GM08714 (cell line): Measurements from ENCODE around the gene ALCAM.

Experiments
- H3K4me3 ChIP-seq: fragments of 200-500 bp; sonication (Bioruptor generic); 2 replicates; pipeline ENCODE4 v1.5.1; 2014; ENCODE audit warnings: mild to moderate bottlenecking, low read length, inconsistent platforms
- ZNF274 ChIP-seq: IDR thresholded peaks from 2 replicates; pipeline ENCODE4 v1.6.1; 2012; ENCODE audit warnings: mild to moderate bottlenecking, low read depth, low read length

ALCAM gene

DNA sequence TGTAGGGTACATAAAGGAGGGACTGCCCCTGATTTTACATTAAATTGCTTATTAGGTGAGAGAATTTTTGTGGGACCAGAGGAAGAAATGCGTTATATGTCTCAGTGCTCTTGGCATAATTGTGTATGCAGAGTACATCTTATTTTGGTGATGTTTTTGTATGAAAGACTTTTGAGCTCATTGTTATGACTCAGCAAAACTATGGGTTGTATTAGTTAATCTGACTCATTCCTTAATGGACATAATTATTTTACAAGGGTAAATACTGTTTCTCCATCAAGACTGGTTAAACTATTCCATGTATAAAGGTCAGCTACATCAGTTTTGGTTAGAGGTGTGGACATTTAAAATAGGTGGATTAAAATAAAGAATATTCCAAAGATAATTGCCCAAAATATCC, 156.8 kb downstream of the ALCAM start:
- no peak overlapping the region for H3K4me3 ChIP-seq
- TF ChIP-seq ZNF274: no peak

DNA sequence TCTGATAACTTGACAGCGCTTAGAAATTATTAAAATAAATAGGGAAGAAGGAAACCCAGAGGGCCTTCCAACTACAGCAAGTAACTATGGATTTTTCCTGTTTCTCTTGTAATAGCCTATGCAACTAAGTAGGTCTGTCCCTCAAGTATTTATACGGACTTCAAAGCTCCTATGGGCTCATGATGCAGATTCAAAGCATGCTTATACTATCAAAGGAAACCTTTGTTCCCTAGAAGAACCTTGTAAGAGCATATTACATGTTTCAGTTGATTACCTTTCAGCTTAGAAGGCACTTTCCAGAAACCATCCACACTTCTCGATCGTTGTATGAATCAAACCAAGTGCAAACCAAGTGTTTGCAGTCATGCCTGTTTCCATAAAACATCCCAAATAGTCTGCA, 158.8 kb downstream of the ALCAM start:
- no peak overlapping the region for H3K4me3 ChIP-seq
- no peak for TF ChIP-seq ZNF274

DNA sequence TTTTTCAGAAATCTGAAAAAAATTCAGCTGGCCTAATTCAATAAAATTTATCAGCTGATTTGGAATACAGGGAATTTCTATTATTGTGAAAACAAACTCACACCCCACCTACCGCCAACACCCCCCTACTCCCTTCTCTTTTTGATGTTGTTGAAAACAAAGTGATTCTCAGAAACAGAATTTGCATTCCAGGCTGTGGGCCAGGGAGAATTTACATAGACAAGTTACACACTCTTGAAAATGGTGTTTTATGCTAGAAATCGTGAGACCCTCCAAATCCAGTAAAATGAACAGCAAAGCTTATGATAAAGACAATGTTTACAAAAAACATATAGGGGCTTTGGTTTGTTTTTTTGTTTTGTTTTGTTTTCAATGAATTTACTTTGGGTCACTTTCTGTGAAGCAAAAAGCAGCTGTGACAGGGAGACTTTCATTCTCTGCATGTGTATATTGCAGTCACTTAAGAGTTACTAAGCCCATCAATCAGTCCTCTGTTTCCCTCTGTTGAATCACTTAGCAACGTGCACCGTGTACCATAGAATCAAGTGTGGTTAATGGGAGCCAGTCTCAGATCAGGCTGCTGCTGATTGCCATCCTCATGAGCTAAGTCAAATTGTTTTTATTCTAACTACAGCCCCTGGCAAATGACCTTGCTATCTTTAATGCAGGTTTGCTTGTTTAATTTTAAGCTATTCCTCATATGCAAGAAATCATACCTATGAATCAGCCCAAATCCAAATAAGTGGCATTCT, 159.8 kb downstream of the ALCAM start:
- H3K4me3 ChIP-seq: no peak overlapping the region
- TF ChIP-seq ZNF274: no peak

DNA sequence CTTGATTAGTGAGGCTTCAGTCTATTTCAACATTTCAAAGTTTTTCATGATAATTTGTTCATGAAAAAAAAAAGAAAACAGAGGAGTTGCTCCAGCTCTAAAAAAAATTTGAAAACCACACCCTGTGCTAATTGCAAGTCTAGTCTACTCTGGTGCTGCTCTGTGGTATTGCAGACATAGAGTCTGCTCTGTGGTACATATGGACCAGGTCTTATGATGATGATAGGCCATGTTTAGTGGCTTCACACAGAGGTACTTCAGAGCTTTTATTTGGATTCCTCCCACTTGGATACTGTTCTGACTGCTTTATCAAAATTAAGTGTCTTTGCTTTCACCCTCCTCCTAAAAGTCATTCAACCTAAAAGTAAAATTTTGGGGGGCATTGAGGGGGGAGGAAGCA, 160.8 kb downstream of the ALCAM start:
- no peak for TF ChIP-seq ZNF274
- no peak overlapping the region for H3K4me3 ChIP-seq

DNA sequence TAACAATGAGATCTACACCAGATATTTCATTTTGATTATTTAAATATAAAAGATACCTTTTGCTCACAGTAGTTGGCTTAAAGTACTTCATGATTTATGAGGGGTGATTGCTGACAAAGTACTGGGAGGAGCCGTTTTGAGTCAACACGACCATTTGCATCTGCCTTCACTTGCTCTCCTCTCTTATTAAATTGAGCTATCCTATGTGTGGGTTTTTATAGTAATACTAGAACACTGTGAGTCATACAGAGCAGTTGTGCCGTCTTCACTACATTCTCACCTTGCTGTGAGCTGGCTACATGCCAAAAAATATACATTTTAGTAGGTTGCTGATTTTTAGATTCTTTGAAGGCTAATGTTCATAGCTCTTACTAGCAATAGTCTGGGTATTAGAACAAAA, 161.2 kb downstream of the ALCAM start:
- no peak for TF ChIP-seq ZNF274

DNA sequence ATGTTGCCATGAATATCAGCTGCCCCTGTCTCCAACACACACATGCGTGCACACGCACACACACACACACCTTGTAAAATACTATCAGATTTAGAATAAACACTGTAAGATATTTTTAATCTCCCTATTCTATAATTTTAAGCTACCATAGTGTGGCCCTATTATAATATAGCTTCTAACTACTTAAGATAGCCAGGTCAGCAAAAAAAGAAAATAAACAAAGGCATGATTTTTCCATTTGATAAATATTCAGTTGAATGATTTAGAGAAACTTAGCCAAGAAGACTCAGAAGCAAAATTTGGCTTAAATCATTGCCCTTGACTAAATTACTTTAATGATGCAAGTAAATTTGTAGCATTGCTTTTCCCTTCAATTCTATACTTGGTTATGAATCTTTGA, 162.2 kb downstream of the ALCAM start:
- no peak for TF ChIP-seq ZNF274
- no peak overlapping the region for H3K4me3 ChIP-seq

More for the DNA sequence above, 161.2 kb downstream of the ALCAM start:
- no peak overlapping the region for H3K4me3 ChIP-seq

DNA sequence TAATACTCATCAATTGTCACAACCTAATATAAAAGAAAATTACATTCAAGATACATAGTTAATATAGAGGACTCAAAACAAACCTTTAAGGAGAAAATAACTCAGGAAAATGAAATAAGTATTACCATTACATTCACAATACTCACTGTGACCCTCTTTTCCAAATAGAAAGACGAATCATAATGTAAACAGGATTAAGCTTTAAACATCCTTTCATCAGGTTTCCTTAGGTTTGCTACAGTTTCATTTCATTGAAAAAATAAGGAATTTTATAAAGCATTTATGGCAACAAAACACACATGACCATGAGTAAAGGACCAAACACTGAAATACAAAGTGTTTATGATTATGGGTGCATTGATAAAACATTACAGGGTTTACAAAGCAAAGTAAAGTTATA, 162.7 kb downstream of the ALCAM start:
- no peak overlapping the region for H3K4me3 ChIP-seq
- no peak for TF ChIP-seq ZNF274

DNA sequence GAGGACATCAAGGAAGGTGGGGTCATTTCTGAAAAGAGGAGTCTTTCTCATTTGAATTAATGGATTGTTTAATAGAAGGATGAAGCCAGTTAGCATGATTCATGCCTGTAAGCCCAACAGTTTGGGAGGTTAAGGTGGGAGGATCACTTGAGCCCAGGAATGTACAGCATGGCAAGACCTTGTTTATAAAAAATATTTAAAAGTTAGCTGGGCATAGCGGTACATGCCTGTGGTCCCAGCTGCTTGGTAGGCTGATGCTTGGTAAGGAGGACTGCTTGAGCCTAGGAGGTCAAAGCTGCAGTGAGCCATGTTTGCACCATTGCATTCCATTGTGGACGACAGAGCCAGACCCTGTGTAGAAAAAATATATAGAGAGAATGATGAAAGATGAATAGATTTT, 165.5 kb downstream of the ALCAM start:
- H3K4me3 ChIP-seq: no peak overlapping the region
- TF ChIP-seq ZNF274: no peak

DNA sequence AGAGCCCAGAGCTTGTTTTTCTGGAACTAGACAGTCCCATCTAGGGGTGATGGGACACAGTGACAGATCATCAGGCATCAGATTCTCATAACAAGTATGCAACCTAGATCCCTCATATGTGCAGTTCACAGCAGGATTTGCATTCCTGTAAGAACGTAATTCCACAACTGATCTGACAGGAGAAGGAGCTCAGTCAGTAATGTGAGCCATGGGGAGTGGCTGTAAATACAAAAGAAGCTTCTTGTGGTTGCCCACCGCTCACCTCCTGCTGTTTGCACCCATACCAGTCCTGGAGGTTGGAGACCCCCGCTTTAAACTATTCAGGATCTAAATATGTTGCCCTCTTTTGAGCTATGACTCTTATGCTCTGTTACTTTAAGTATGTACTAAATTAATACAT, 167.3 kb downstream of the ALCAM start:
- no peak for TF ChIP-seq ZNF274
- H3K4me3 ChIP-seq: no peak overlapping the region

DNA sequence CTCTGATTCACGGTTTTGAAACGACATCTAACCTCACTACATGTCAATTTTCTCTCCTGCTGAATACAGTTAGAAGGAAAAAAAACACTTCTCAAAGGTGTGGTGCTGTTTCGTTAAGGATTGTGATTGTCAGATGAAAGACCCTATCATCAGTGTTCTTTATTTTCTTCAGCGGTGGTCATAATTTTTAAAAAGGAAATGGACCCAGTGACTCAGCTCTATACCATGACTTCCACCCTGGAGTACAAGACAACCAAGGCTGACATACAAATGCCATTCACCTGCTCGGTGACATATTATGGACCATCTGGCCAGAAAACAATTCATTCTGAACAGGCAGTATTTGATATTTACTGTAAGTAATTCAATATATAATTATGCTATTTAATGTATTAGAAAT, 167.8 kb downstream of the ALCAM start:
- no peak overlapping the region for H3K4me3 ChIP-seq
- no peak for TF ChIP-seq ZNF274

DNA sequence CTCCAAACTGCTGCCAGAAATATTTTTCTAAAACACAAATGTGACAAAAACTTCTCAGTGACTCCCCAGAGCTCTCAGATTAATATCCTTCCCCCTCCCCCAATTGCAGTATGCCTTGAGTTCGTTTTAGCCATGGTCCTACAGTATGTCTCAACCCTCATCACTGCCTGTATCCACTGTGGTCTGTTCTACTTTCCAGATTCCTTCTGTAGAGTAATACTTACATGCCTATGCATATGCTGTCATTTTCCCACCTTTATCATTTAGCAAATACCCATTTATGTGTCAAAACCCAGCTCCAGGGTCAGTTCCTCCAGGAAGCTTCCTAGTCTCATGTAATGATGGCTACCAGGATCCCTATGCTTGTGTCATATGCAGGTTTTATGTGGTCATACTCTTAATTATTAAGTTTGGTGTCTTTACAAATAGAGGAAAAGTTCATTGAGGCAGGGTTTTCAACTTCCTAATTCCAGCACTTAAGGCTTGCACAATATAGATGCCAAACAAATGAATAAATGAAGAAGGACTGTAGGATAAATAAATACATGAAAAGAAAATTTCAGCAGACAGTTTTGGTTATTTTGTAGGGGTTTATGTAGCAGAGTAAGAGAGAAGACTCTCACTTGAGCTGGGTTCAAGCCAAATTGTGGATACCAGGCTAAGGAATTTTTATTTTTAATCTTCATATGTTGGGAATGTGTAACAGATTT, 170.8 kb downstream of the ALCAM start:
- TF ChIP-seq ZNF274: no peak
- no peak overlapping the region for H3K4me3 ChIP-seq

DNA sequence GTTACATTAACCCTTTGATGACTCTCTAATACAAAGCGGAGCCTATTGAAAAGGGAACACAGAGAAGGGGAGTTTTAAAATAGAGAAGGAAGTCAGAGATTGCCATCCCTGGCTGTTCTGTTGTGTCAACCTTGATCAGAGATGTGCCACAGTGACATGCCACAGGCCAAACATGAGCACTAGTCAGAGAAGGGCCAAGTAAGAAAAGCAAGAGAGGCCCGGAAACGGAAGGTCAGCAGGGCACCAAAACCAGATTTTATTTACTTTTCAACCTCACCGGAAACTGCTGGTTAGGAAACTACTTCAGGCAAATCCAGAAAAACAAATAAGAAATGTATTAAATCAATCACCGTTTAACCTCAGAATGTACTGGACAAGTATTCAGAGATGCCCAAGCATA, 171.8 kb downstream of the ALCAM start:
- H3K4me3 ChIP-seq: no peak overlapping the region
- no peak for TF ChIP-seq ZNF274

DNA sequence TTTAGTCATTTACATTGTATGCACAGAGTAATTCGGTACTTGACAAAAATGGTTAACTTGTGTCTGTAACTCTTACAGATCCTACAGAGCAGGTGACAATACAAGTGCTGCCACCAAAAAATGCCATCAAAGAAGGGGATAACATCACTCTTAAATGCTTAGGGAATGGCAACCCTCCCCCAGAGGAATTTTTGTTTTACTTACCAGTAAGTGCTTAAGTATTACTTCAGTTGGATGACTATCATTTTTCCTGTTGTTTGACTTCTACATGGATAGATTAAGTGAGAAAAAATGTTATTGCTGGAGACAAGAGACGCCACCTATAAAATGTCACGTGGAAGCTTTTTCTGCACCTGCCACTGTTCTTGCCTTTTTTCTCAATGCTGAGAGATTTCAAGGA, 173.2 kb downstream of the ALCAM start:
- no peak for TF ChIP-seq ZNF274
- H3K4me3 ChIP-seq: no peak overlapping the region

DNA sequence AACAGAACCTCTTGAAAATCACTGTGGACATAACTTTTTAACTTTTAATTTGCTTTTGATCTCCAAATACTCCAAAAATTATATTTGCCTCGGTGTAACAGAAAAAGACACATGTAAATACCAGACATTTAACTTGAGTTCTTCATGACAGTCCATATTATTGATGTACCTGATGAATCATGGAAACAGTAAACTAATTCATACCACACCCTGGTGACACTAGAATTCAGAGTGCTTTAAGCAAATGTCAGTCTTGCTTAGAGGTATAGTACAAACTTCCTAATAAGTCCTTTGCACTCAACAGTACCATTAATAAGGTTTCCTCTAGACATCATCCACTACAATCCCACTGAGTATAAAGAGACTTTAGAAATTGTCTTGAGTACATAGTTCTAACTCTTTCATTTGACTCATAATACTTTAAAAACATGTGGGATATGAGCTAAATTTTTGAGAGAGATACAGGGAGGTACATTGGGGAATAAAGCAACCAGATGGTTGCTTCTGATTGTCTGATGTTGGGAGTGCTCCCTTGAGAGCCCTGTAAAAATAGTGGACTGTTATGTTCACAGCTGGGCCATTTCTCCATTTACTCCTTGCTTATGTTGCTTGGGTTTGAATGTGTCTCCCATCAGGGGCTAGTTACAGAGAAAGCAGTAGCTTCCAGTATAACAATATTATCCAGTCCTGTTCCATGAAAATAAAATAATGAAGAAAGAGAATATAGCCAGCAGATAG, 175.7 kb downstream of the ALCAM start:
- no peak for TF ChIP-seq ZNF274

DNA sequence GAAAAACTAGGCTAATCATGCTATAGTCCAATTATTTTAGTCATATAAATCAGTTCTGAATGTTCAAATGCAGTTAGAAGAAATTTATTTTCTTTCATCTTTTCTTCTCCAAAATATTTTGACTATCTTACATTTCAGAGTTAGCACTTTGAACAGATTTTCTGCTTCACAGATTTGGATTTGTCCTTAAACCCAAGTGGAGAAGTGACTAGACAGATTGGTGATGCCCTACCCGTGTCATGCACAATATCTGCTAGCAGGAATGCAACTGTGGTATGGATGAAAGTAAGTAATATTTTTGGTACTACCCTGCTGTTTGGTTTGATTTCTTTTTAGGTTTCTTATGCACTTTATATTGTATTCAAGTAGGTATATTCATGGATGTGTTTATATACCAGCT, 178.3 kb downstream of the ALCAM start:
- H3K4me3 ChIP-seq: no peak overlapping the region
- TF ChIP-seq ZNF274: no peak

More for the DNA sequence above, 175.7 kb downstream of the ALCAM start:
- no peak overlapping the region for H3K4me3 ChIP-seq
